Measurements from ENCODE around the gene CEL. TPM values are rescaled to one million over a fixed set of nuclear protein-coding genes. Genes with fewer than 3 reads are reported as not detected.

Gene CEL
- total RNA-seq, 1 donor from 2014 or later: 3.5 TPM

DNA sequence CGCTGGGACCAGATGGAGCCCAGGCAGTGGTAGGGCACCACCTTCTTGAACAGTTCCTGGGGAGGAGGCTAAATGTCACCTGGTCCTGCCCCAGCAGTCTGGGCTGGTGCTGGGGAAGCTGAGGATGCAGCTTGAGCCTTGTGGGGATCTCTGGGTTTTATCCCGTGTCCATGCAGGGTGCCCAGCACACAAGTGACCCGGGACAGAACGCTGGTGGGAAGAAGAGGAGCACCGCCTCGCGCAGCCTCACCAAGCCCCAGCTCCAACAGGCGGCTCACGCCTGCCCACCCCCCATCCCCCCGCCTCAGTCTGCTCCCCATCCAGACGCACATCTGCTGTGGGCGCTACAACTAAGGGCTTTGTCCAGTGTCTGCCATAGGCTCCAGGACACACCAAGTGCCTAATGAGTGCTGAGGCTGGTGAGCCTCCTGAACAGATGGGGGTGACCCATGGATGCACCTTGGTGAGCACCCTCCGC lies 45.5 kb downstream of the CEL start:
- no peaks in the 10 kb centered on the region for H3K27me3 Mint-ChIP-seq (ENCODE audit: low read depth)
- no peak for DNase-seq (ENCODE audit: low read depth, low spot score)
- peaks cover 7% of the 10 kb centered on the region for H3K36me3 Mint-ChIP-seq (ENCODE audit: low read depth)
- TF ChIP-seq, protein P1, sequence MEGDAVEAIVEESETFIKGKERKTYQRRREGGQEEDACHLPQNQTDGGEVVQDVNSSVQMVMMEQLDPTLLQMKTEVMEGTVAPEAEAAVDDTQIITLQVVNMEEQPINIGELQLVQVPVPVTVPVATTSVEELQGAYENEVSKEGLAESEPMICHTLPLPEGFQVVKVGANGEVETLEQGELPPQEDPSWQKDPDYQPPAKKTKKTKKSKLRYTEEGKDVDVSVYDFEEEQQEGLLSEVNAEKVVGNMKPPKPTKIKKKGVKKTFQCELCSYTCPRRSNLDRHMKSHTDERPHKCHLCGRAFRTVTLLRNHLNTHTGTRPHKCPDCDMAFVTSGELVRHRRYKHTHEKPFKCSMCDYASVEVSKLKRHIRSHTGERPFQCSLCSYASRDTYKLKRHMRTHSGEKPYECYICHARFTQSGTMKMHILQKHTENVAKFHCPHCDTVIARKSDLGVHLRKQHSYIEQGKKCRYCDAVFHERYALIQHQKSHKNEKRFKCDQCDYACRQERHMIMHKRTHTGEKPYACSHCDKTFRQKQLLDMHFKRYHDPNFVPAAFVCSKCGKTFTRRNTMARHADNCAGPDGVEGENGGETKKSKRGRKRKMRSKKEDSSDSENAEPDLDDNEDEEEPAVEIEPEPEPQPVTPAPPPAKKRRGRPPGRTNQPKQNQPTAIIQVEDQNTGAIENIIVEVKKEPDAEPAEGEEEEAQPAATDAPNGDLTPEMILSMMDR (conservative IDR thresholded peaks at IDR 0.05): no peak
- H3K9me3 Mint-ChIP-seq: no peaks in the 10 kb centered on the region
- no peak overlapping the region for H3K27ac Mint-ChIP-seq (ENCODE audit: unreplicated experiment)
- no peaks in the 10 kb centered on the region for H3K4me1 Mint-ChIP-seq
- no peak overlapping the region for H3K4me3 Mint-ChIP-seq

DNA sequence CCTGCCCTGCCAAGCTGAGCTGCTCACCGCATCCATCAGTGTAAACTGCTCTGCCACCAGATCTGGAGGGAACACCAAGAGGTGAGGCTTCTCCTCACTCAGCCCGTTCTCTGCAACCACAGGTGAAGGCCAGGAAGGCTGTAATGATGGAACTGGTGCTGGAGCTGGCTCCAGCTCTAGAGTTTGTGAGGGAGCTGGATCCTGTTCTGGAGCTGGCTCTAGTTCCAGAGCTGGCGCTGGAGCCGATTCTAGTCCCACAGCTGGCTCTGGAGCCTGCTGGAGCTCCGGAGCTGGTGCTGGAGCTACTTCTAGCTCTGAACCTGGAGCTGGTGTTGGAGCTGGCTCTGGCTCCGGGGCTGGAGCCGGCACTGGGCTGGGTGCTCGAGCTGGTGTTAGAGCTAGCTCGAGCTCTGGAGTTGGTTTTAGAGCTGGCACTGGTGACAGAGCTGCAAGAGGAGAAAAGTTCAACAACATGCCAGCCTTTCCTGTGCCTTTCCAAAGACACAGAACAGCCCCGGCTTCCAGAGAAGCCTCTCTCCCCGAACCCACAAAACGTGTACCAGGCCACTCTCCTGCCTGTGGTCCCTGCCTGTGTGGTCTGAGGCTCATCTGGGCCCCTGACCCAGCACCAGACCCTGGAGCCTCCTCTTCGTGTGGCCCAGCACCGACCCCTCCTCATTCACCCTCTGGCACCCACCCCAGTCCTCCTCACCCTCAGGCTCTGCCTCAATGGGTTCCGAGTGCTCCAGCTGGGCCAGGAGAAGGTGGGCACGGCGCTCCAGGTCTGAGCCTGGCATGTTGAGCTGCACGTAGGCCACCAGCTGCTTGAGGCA lies 46.4 kb downstream of the CEL start:
- Mint-ChIP-seq H3K27ac (ENCODE audit: unreplicated experiment) (no peak overlapping the region), H3K36me3 (ENCODE audit: low read depth) (peaks cover 4% of the 10 kb centered on the region), H3K27me3 (ENCODE audit: low read depth) (no peaks in the 10 kb centered on the region), H3K9me3 (no peaks in the 10 kb centered on the region), H3K4me3 (no peak overlapping the region), H3K4me1 (no peaks in the 10 kb centered on the region)
- TF ChIP-seq, protein P1 (conservative IDR thresholded peaks at IDR 0.05): no peak
- no peak for DNase-seq (ENCODE audit: low read depth, low spot score)

DNA sequence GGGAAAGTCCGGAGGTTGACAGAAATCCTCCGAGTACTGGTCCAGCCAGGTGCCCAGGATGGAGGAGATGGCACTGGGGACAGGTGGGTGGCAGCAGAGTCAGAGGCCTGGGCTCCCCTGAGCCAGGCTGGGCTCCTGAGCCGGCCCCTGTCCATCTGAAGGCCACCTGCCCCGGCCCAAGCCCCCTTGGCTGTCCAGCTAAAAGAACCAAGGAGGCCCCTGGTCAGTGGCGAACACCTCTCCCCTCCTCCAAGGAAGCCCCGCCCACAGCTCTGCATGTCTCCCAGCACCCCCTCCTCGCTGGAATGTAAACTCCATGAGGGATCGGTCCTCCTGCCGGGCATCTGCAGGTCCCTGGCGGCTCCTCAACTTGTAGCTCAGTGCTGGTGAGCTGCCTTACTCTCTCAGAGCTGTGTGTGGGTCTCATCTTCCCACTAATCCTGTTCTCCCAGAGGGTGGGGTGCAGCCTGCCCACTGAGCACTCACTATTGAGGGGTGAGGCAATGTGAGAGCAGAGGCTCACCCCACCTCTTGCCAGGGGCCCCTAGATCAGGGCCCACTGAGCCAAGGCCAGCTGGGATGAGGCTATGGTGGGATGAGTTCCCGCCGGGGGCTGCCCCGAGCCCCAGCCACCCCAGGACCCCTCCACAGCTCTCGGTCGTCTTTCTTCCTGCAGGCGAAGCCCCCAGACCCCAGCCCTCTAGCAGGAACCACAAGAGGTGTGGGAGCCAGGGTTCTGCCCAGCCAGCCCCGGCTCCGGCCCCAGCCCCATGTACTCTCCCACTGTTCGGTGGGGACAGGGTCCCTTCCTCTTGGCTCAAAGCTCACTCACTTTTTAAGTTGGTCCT lies 47.2 kb downstream of the CEL start:
- peaks cover 4% of the 10 kb centered on the region for H3K36me3 Mint-ChIP-seq (ENCODE audit: low read depth)
- no peak for DNase-seq (ENCODE audit: low read depth, low spot score)
- no peak overlapping the region for H3K27ac Mint-ChIP-seq (ENCODE audit: unreplicated experiment)
- TF ChIP-seq, protein P1 (conservative IDR thresholded peaks at IDR 0.05): no peak
- no peak overlapping the region for H3K4me3 Mint-ChIP-seq
- no peaks in the 10 kb centered on the region for H3K27me3 Mint-ChIP-seq (ENCODE audit: low read depth)
- no peaks in the 10 kb centered on the region for H3K9me3 Mint-ChIP-seq
- H3K4me1 Mint-ChIP-seq: peaks cover 8% of the 10 kb centered on the region

DNA sequence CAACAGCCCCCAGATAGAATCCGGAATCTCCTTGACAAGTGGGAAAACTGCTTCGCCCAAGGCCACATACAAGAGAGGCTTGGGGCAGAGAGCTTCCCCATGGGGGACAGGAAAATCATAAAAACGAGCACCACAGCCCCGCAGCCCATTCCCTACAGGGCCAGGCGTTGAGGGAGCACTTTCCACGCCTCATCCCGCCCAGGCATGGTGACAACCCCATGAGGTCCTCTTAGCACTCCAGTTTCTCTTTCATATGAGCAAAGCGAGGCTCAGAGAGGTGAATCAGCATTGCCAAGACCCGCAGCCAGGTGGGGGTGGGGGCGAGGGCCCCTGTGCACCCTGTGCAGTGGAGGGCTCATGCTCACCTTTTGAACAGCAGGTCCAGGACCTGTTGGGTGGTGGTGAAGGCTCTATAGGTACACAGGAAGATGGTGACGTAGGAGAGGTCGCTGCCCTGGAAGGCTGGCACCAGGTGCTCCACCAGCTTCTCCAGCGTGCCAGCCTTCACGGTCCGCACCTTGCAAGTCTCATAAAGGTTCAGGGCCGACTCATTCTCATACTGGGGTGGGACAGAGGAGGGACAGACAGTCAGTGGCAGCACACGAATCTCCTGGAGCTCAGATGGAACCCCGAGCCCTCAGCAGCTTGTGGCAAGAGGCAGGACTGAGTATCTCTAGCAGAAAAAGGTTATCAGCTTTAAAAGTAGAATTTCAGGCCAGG lies 48.3 kb downstream of the CEL start:
- Mint-ChIP-seq H3K4me1 (peaks cover 11% of the 10 kb centered on the region), H3K27ac (ENCODE audit: unreplicated experiment) (no peak overlapping the region), H3K4me3 (peak overlapping the region; percentile 47), H3K36me3 (ENCODE audit: low read depth) (peaks cover 4% of the 10 kb centered on the region), H3K9me3 (no peaks in the 10 kb centered on the region), H3K27me3 (ENCODE audit: low read depth) (no peaks in the 10 kb centered on the region)
- no peak for DNase-seq (ENCODE audit: low read depth, low spot score)
- TF ChIP-seq, protein P1 (conservative IDR thresholded peaks at IDR 0.05): no peak

Measured in neural crest cell (in vitro differentiated cells).